ENCODE results near the gene KLHL6.
"Not testable (repeated sequence)": the region's sequence is repeated elsewhere in the genome, so short reads cannot be mapped to it uniquely, and the experiment has no call there.

The KLHL6 gene

GRCh38 chr3:183529717-183530116 is 25.8 kb downstream of the KLHL6 start:
- no peak for DNase-seq

GRCh38 chr3:183529185-183529584 is 26.3 kb downstream of the KLHL6 start:
- DNase-seq: no peak

GRCh38 chr3:183528758-183529157 is 26.7 kb downstream of the KLHL6 start:
- DNase-seq: not testable (repeated sequence)

GRCh38 chr3:183527428-183528379 is 27.8 kb downstream of the KLHL6 start:
- no peak for DNase-seq

GRCh38 chr3:183526838-183527427 is 28.6 kb downstream of the KLHL6 start:
- DNase-seq: no peak

GRCh38 chr3:183524476-183524875 is 31.0 kb downstream of the KLHL6 start:
- DNase-seq: no peak

- not testable (repeated sequence) for DNase-seq
These were observed 34.6 kb downstream of the KLHL6 start for GRCh38 chr3:183520741-183521556.

- not testable (repeated sequence) for DNase-seq
These were observed 35.2 kb downstream of the KLHL6 start for GRCh38 chr3:183520295-183520694.

- DNase-seq: no peak
These were observed 35.6 kb downstream of the KLHL6 start for GRCh38 chr3:183519891-183520290.

- DNase-seq: no peak
These were observed 36.8 kb downstream of the KLHL6 start for GRCh38 chr3:183518491-183519251.

GRCh38 chr3:183517607-183518006 is 37.9 kb downstream of the KLHL6 start:
- DNase-seq: no peak

GRCh38 chr3:183515968-183516851 is 39.3 kb downstream of the KLHL6 start:
- no peak for DNase-seq

GRCh38 chr3:183514021-183514420 is 41.5 kb downstream of the KLHL6 start:
- DNase-seq: no peak

GRCh38 chr3:183513046-183513706 is 42.3 kb downstream of the KLHL6 start:
- DNase-seq: peak; percentile 60

- peak; percentile 33 for DNase-seq
These were observed 44.0 kb downstream of the KLHL6 start for GRCh38 chr3:183511286-183512131.

- no peak for DNase-seq
These were observed 46.7 kb downstream of the KLHL6 start for GRCh38 chr3:183508821-183509220.

- peak; percentile 3 for DNase-seq
These were observed 48.0 kb downstream of the KLHL6 start for GRCh38 chr3:183507551-183507950.

GRCh38 chr3:183506674-183507320 is 48.7 kb downstream of the KLHL6 start:
- DNase-seq: peak; percentile 10

- DNase-seq: no peak
These were observed 50.9 kb downstream of the KLHL6 start for GRCh38 chr3:183504597-183504996.

Data from activated CD8-positive, alpha-beta memory T cell treated with anti-CD3 and anti-CD28 coated beads, Interleukin-2, amount 50 U/mL, for 48 hours (primary cell).